Neural progenitor cell (in vitro differentiated cells): ENCODE data around the gene PRPF18.

ENCODE experiments used
- EZH2 ChIP-seq: fragments of 200-600 bp; sonication (generic); IDR thresholded peaks from 2 replicates; pipeline ENCODE4 v1.6.1; 2017; ENCODE audit warnings: antibody characterized with exemption, mild to moderate bottlenecking, moderate library complexity
- TF ChIP-seq, protein P1 (sequence below): fragments of 200-600 bp; sonication (generic); IDR thresholded peaks from 2 replicates; pipeline ENCODE4 v1.5.1; 2017; ENCODE audit warnings: antibody characterized with exemption, mild to moderate bottlenecking

DNA sequence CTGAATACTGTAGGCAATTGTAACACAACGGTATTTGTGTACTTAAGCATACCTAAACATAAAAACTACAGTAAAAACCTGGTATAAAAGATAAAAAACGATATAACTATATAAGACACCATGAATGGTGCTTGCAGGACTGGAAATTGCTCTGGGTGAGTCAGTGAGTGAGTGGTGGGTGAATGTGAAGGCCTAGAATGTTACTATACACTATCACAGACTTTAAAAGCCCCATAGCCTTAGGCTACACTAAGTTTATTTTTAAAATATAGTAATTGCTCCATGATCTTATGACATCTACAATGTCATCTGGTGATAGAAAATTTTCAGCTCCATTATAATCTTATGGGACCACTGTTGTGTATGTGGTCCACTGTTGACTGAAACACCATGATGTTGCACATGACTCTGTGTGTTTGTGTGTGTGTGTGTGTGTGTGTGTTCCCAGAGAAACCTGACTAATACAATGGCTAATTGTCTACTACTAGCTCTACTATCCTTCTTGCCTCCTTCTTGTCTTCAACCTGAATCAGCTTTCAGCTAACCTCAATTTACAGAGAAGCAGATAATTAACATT lies 27.6 kb upstream of the PRPF18 start:
- TF ChIP-seq, protein P1, sequence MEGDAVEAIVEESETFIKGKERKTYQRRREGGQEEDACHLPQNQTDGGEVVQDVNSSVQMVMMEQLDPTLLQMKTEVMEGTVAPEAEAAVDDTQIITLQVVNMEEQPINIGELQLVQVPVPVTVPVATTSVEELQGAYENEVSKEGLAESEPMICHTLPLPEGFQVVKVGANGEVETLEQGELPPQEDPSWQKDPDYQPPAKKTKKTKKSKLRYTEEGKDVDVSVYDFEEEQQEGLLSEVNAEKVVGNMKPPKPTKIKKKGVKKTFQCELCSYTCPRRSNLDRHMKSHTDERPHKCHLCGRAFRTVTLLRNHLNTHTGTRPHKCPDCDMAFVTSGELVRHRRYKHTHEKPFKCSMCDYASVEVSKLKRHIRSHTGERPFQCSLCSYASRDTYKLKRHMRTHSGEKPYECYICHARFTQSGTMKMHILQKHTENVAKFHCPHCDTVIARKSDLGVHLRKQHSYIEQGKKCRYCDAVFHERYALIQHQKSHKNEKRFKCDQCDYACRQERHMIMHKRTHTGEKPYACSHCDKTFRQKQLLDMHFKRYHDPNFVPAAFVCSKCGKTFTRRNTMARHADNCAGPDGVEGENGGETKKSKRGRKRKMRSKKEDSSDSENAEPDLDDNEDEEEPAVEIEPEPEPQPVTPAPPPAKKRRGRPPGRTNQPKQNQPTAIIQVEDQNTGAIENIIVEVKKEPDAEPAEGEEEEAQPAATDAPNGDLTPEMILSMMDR = no peak
- no peak for TF ChIP-seq EZH2
